Central memory CD4-positive, alpha-beta T cell (primary cell): ENCODE results near the gene RAB30.
A peak's percentile ranks its signal among the peaks of the same experiment; 100 is the strongest.

Experiments
- DNase-seq: peaks from one replicate; pipeline ENCODE4 v3.0.0; 2022

RAB30 gene

GRCh38 chr11:82936261-82936660 is 135.4 kb downstream of the RAB30 start:
- DNase-seq = no peak

DNA sequence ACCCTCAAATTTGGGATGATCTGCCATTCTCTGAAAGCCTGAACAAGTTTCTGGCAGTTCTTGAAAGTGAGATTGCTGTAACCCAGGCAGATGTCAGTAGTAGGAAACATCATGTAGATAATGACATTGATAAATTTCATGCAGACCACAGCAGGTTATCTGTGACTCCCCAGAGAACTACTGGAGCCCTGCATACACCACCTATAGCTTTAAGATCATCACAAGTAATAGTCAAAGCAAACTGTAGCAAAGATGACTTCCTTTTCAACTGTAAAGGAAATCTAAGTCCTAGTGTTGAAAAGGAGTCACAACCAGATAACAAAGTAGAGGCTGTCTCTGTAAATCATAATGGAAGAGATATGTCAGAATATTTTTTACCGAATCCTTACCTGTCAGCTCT is 139.1 kb downstream of the RAB30 start:
- no peak for DNase-seq

DNA sequence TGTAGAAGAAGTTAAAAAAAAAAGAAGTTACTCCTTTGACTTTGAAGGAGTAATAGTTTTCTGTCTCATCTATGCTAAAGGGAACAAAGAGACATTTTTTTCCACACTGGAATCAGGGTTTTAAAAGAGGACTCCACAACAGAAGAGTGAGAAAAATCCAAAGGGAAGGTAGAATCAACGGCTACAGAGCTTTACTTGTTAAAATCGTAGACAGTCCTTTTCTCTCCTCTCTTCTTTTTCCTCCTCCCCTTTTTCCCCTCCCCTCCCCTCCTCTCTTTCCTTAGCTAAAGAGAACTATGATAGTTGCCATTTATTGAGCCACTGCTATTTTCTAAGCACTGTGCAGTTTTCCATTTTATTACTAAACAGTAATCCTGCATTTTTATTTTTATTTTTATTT is 141.0 kb downstream of the RAB30 start:
- no peak for DNase-seq

- DNase-seq = no peak
Measured at GRCh38 chr11:82930229-82930628, 141.5 kb downstream of the RAB30 start.

DNA sequence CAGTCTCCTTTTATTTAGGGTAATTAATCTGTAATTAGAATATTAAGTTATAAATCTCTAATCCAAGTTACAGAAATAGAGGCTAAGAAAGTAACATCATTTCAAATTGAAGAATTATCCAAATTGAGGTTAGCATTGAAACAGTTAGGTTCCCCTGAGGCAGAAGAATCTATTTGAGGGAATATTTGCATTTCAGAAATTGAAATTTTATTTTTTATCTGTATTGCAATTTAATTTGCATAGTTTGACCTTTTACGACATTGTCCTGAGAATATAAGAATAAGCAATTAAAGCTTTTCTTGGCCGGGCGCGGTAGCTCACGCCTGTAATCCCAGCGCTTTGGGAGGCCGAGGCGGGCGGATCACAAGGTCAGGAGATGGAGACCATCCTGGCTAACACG is 142.6 kb downstream of the RAB30 start:
- DNase-seq = no peak

DNA sequence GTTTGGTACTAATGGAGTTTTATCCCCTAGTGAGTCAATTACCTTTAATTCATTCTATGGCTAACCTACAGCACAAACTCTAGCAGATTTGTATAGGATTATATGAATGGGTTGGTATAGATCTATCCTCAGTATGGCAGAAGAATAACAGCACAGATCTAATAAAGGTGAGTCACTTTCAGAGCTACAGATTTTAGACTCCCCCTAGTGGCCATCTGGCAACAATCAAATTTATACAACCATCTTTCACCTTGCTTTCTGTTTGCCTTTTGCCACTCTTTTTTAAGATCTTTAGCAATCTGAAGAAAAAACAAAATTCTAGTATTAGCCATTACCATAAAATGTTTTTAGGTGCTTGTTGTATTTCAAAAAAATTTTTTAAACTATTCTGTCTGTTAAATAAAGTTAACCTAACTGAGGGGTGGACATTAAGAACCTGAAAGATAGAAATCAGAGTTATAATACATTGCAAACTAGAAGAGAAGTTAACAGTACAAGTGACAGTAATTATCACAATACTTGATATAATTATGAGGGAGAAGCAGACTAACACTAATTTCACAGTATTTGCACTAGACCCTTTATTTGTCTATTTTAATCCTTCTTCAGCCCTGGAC is 144.3 kb downstream of the RAB30 start:
- DNase-seq = peak; percentile 61

- no peak for DNase-seq
Measured at GRCh38 chr11:82924522-82925224, 147.0 kb downstream of the RAB30 start.
